Esophagus squamous epithelium (tissue), 4 donors: ENCODE measurements around the gene HSPA4L.

Source experiments
- CTCF ChIP-seq, 6 experiments: fragments of 450-650 bp in 4 of 6; fragments of 200-600 bp in 2 of 6; sonication (generic) in 2 of 6; IDR thresholded peaks; one replicate each; pipeline ENCODE4 v1.5.1; 2016 to 2019; ENCODE audit warnings: antibody characterized with exemption in 6 of 6, mild to moderate bottlenecking in 4 of 6, moderate library complexity in 4 of 6
- POLR2A ChIP-seq, 4 donors: fragments of 450-650 bp; IDR thresholded peaks; one replicate each; pipeline ENCODE4 v1.6.1; 2017; ENCODE audit warnings: antibody characterized with exemption in 4 of 4, mild to moderate bottlenecking in 4 of 4, moderate library complexity in 3 of 4

DNA sequence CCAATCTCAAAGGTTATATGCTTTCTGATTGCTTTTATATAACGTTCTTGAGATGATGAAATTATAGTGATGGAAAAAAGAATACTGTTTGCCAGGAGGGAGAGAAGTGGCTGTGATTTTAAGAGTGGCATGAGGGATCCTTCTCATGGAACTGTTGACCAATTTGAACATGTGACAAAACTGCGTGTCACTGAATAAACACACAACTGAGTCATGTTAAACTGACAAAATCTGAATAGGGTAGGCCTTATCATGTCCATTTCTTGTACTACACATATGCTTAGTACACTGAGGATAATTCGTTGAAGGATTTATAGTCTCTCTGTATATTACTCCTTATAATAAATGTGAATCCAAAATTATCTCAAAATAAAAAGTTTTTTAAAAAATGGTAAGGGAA lies 22.2 kb upstream of the HSPA4L start:
- no peak for TF ChIP-seq CTCF (IDR thresholded peaks at IDR 0.05)
- no peak for TF ChIP-seq POLR2A (IDR thresholded peaks at IDR 0.05)
